OCI-LY3 (cell line): ENCODE measurements around the gene EFNA5.

Source experiments
- H2AFZ ChIP-seq: fragments of 200-600, 300-600 bp; shearing (Covaris generic); 2 replicates; pipeline ENCODE4 v1.6.0; 2014; ENCODE audit warnings: antibody characterized with exemption, low read depth, low read length
- H3K27ac ChIP-seq: fragments of 200-600, 300-600 bp; sonication (generic); 2 replicates; pipeline ENCODE4 v1.5.1; 2014; ENCODE audit warnings: mild to moderate bottlenecking, low read length, moderate library complexity, mixed read lengths
- H3K27me3 ChIP-seq: fragments of 200-600, 300-600 bp; sonication (generic); 2 replicates; pipeline ENCODE4 v1.6.1; 2014; ENCODE audit warnings: low read depth, low read length, mixed read lengths
- H3K36me3 ChIP-seq: fragments of 200-600, 300-600 bp; sonication (generic); replicated peaks from 2 replicates; pipeline ENCODE3; 2014; ENCODE audit warnings: low read depth, low read length, mixed read lengths
- H3K4me1 ChIP-seq: fragments of 300-600, 200-600 bp; sonication (generic); 2 replicates; pipeline ENCODE4 v1.6.1; 2014; ENCODE audit warnings: low read length, mixed read lengths
- H3K4me2 ChIP-seq: fragments of 200-600, 300-600 bp; sonication (generic); 2 replicates; pipeline ENCODE4 v1.6.1; 2014; ENCODE audit warnings: low read length, mixed read lengths
- H3K4me3 ChIP-seq: fragments of 300-600, 200-600 bp; sonication (generic); 2 replicates; pipeline ENCODE4 v1.5.1; 2014; ENCODE audit warnings: antibody characterized with exemption, mild to moderate bottlenecking, low read length, moderate library complexity
- H3K79me2 ChIP-seq: fragments of 300-600, 200-600 bp; shearing (Covaris generic); 2 replicates; pipeline ENCODE4 v1.6.1; 2014; ENCODE audit warnings: mild to moderate bottlenecking, low read length, mixed read lengths
- H3K9ac ChIP-seq: fragments of 300-600, 200-600 bp; shearing (Covaris generic); 2 replicates; pipeline ENCODE4 v1.6.0; 2014; ENCODE audit warnings: mild to moderate bottlenecking, low read length, moderate library complexity
- H3K9me3 ChIP-seq: fragments of 200-600, 300-600 bp; shearing (Covaris generic); 2 replicates; pipeline ENCODE4 v1.6.1; 2014; ENCODE audit warnings: low read length, mixed read lengths; ENCODE audit not compliant: insufficient read depth
- H4K20me1 ChIP-seq: fragments of 200-600, 300-600 bp; sonication (generic); 2 replicates; pipeline ENCODE4 v1.6.1; 2016; ENCODE audit warnings: low read length, mixed read lengths; ENCODE audit not compliant: insufficient read depth
- CTCF ChIP-seq: fragments of 200-600, 300-600 bp; sonication (generic); IDR thresholded peaks from 2 replicates; pipeline ENCODE4 v1.5.1; 2014; ENCODE audit warnings: antibody characterized with exemption, low read length, low read depth
- EZH2phosphoT487 ChIP-seq: fragments of 200-600 bp; shearing (Covaris generic); IDR thresholded peaks from 2 replicates; pipeline ENCODE4 v1.6.1; 2018; ENCODE audit warnings: antibody characterized with exemption, mixed run types, low read depth

The EFNA5 gene

GRCh38 chr5:107565791-107566767 is 104.7 kb downstream of the EFNA5 start:
- no peak overlapping the region for H3K27ac ChIP-seq
- no peak overlapping the region for H2AFZ ChIP-seq
- no peak for TF ChIP-seq CTCF
- no peak for TF ChIP-seq EZH2phosphoT487
- H3K4me2 ChIP-seq: no peak overlapping the region
- H3K79me2 ChIP-seq: no peaks in the 10 kb centered on the region
- H3K9me3 ChIP-seq: no peaks in the 10 kb centered on the region
- no peak overlapping the region for H3K4me3 ChIP-seq
- H3K9ac ChIP-seq: no peak overlapping the region
- H4K20me1 ChIP-seq: no peaks in the 10 kb centered on the region
- H3K36me3 ChIP-seq: no peaks in the 10 kb centered on the region
- no peaks in the 10 kb centered on the region for H3K27me3 ChIP-seq
- peaks cover 11% of the 10 kb centered on the region for H3K4me1 ChIP-seq

GRCh38 chr5:107564931-107565372 is 105.8 kb downstream of the EFNA5 start:
- H2AFZ ChIP-seq: no peak overlapping the region
- H3K9ac ChIP-seq: no peak overlapping the region
- no peaks in the 10 kb centered on the region for H3K27me3 ChIP-seq
- no peaks in the 10 kb centered on the region for H3K4me1 ChIP-seq
- no peak overlapping the region for H3K4me3 ChIP-seq
- TF ChIP-seq EZH2phosphoT487 (no peak), CTCF (no peak)
- no peak overlapping the region for H3K4me2 ChIP-seq
- H3K36me3 ChIP-seq: no peaks in the 10 kb centered on the region
- no peak overlapping the region for H3K27ac ChIP-seq
- no peaks in the 10 kb centered on the region for H3K79me2 ChIP-seq
- H4K20me1 ChIP-seq: no peaks in the 10 kb centered on the region
- no peaks in the 10 kb centered on the region for H3K9me3 ChIP-seq

GRCh38 chr5:107563959-107564544 is 106.7 kb downstream of the EFNA5 start:
- H3K9me3 ChIP-seq: no peaks in the 10 kb centered on the region
- H4K20me1 ChIP-seq: no peaks in the 10 kb centered on the region
- H3K36me3 ChIP-seq: no peaks in the 10 kb centered on the region
- H2AFZ ChIP-seq: no peak overlapping the region
- TF ChIP-seq EZH2phosphoT487 (no peak), CTCF (no peak)
- no peaks in the 10 kb centered on the region for H3K27me3 ChIP-seq
- no peaks in the 10 kb centered on the region for H3K4me1 ChIP-seq
- H3K79me2 ChIP-seq: no peaks in the 10 kb centered on the region
- no peak overlapping the region for H3K4me2 ChIP-seq
- no peak overlapping the region for H3K4me3 ChIP-seq
- no peak overlapping the region for H3K27ac ChIP-seq
- no peak overlapping the region for H3K9ac ChIP-seq

- no peaks in the 10 kb centered on the region for H3K27me3 ChIP-seq
- no peaks in the 10 kb centered on the region for H3K36me3 ChIP-seq
- H3K4me3 ChIP-seq: no peak overlapping the region
- no peaks in the 10 kb centered on the region for H3K79me2 ChIP-seq
- H3K4me1 ChIP-seq: no peaks in the 10 kb centered on the region
- no peak overlapping the region for H3K9ac ChIP-seq
- no peak overlapping the region for H3K27ac ChIP-seq
- H3K9me3 ChIP-seq: no peaks in the 10 kb centered on the region
- H3K4me2 ChIP-seq: no peak overlapping the region
- no peaks in the 10 kb centered on the region for H4K20me1 ChIP-seq
- no peak overlapping the region for H2AFZ ChIP-seq
- TF ChIP-seq EZH2phosphoT487 (no peak), CTCF (no peak)
These were observed 110.4 kb downstream of the EFNA5 start for GRCh38 chr5:107560377-107560776.
